Type B pancreatic cell (in vitro differentiated cells): ENCODE measurements around the gene USP2. TPM values are rescaled to one million over a fixed set of nuclear protein-coding genes. Genes with fewer than 3 reads are reported as not detected.

Source experiments
- DNase-seq: peaks from one replicate; pipeline ENCODE4 v3.0.0; 2021; ENCODE audit warnings: mixed read lengths; ENCODE audit not compliant: unreplicated experiment; ENCODE audit errors: extremely low spot score
- H3K27ac Mint-ChIP-seq: 2 replicates; pipeline ENCODE4 v1.8.0; 2021; ENCODE audit warnings: mild to moderate bottlenecking, mixed read lengths
- H3K27me3 Mint-ChIP-seq: 2 replicates; pipeline ENCODE4 v1.8.0; 2021; ENCODE audit warnings: mixed read lengths
- H3K36me3 Mint-ChIP-seq: 2 replicates; pipeline ENCODE4 v1.8.0; 2021; ENCODE audit warnings: mixed read lengths
- H3K4me1 Mint-ChIP-seq: one replicate; pipeline ENCODE4 v1.8.0; 2021; ENCODE audit warnings: mixed read lengths; ENCODE audit not compliant: unreplicated experiment
- H3K4me3 Mint-ChIP-seq: 2 replicates; pipeline ENCODE4 v1.8.0; 2021; ENCODE audit warnings: mild to moderate bottlenecking, mixed read lengths
- H3K9me3 Mint-ChIP-seq: 2 replicates; pipeline ENCODE4 v1.8.0; 2021; ENCODE audit warnings: mixed read lengths
- CTCF ChIP-seq: fragments of 200-600 bp; sonication (generic); conservative IDR thresholded peaks from 2 replicates; pipeline ENCODE4 v1.5.0; 2021; ENCODE audit warnings: antibody characterized with exemption, mild to moderate bottlenecking
- total RNA-seq: library from RNA; stranded (reverse); gene quantifications from 2 replicates; pipeline ENCODE4 v1.2.1, GENCODE V29; 2021; ENCODE audit warnings: low replicate concordance

USP2 gene
- total RNA-seq, 1 donor from 2014 or later, result 8.2 TPM

GRCh38 chr11:119309953-119310681, 71.4 kb downstream of the USP2 start:
- no peak overlapping the region for H3K27ac Mint-ChIP-seq
- peaks cover 3% of the 10 kb centered on the region for H3K4me1 Mint-ChIP-seq
- peaks cover 12% of the 10 kb centered on the region for H3K27me3 Mint-ChIP-seq
- no peak for TF ChIP-seq CTCF
- no peaks in the 10 kb centered on the region for H3K9me3 Mint-ChIP-seq
- H3K36me3 Mint-ChIP-seq, result peaks cover 3% of the 10 kb centered on the region
- no peak for DNase-seq
- no peak overlapping the region for H3K4me3 Mint-ChIP-seq

GRCh38 chr11:119309411-119309810, 72.1 kb downstream of the USP2 start:
- H3K27me3 Mint-ChIP-seq, result peaks cover 5% of the 10 kb centered on the region
- H3K4me3 Mint-ChIP-seq, result no peak overlapping the region
- no peaks in the 10 kb centered on the region for H3K9me3 Mint-ChIP-seq
- no peak overlapping the region for H3K27ac Mint-ChIP-seq
- H3K36me3 Mint-ChIP-seq, result peaks cover 4% of the 10 kb centered on the region
- TF ChIP-seq CTCF, result no peak
- DNase-seq, result no peak
- H3K4me1 Mint-ChIP-seq, result peaks cover 3% of the 10 kb centered on the region

GRCh38 chr11:119307974-119308373, 73.5 kb downstream of the USP2 start:
- H3K27ac Mint-ChIP-seq, result no peak overlapping the region

GRCh38 chr11:119307219-119307618, 74.3 kb downstream of the USP2 start:
- DNase-seq, result no peak
- Mint-ChIP-seq H3K4me1 (peaks cover 3% of the 10 kb centered on the region), H3K27ac (no peak overlapping the region), H3K4me3 (no peak overlapping the region), H3K27me3 (no peaks in the 10 kb centered on the region), H3K9me3 (no peaks in the 10 kb centered on the region), H3K36me3 (peaks cover 23% of the 10 kb centered on the region)
- TF ChIP-seq CTCF, result no peak

More at GRCh38 chr11:119307974-119308373, 73.5 kb downstream of the USP2 start:
- no peaks in the 10 kb centered on the region for H3K9me3 Mint-ChIP-seq
- no peak overlapping the region for H3K4me3 Mint-ChIP-seq
- TF ChIP-seq CTCF, result no peak
- H3K36me3 Mint-ChIP-seq, result peaks cover 16% of the 10 kb centered on the region
- peaks cover 3% of the 10 kb centered on the region for H3K4me1 Mint-ChIP-seq
- DNase-seq, result no peak
- no peaks in the 10 kb centered on the region for H3K27me3 Mint-ChIP-seq

GRCh38 chr11:119306373-119306890, 75.1 kb downstream of the USP2 start:
- peaks cover 3% of the 10 kb centered on the region for H3K4me1 Mint-ChIP-seq
- no peak overlapping the region for H3K4me3 Mint-ChIP-seq
- no peak for TF ChIP-seq CTCF
- peaks cover 25% of the 10 kb centered on the region for H3K36me3 Mint-ChIP-seq
- DNase-seq, result no peak
- no peaks in the 10 kb centered on the region for H3K27me3 Mint-ChIP-seq
- H3K9me3 Mint-ChIP-seq, result no peaks in the 10 kb centered on the region
- no peak overlapping the region for H3K27ac Mint-ChIP-seq
